GM19351 (cell line): ENCODE data around the gene DSTN.

Experiments used
- ATAC-seq: cut with Tn5 transposase; IDR thresholded peaks from one replicate; pipeline ENCODE4 v1.9.1; 2021; ENCODE audit warnings: mild to moderate bottlenecking, moderate library complexity; ENCODE audit not compliant: unreplicated experiment

The DSTN gene

GRCh38 chr20:17636523-17637412, 66.9 kb downstream of the DSTN start:
- ATAC-seq: no peak

- ATAC-seq: no peak
Measured at GRCh38 chr20:17637413-17637780, 67.5 kb downstream of the DSTN start.

GRCh38 chr20:17637985-17638640, 68.2 kb downstream of the DSTN start:
- no peak for ATAC-seq

GRCh38 chr20:17638835-17639407, 69.0 kb downstream of the DSTN start:
- no peak for ATAC-seq

- ATAC-seq: no peak
Measured at GRCh38 chr20:17640146-17640874, 70.4 kb downstream of the DSTN start.

GRCh38 chr20:17640875-17641378, 71.1 kb downstream of the DSTN start:
- no peak for ATAC-seq

GRCh38 chr20:17641520-17641964, 71.7 kb downstream of the DSTN start:
- ATAC-seq: no peak

- no peak for ATAC-seq
Measured at GRCh38 chr20:17641993-17642392, 72.1 kb downstream of the DSTN start.

GRCh38 chr20:17642404-17643269, 72.8 kb downstream of the DSTN start:
- ATAC-seq: no peak

GRCh38 chr20:17643531-17644188, 73.8 kb downstream of the DSTN start:
- ATAC-seq: no peak

GRCh38 chr20:17644451-17644850, 74.6 kb downstream of the DSTN start:
- ATAC-seq: no peak

GRCh38 chr20:17645010-17645409, 75.1 kb downstream of the DSTN start:
- ATAC-seq: no peak

- ATAC-seq: no peak
Measured at GRCh38 chr20:17645546-17646208, 75.8 kb downstream of the DSTN start.

- ATAC-seq: no peak
Measured at GRCh38 chr20:17646209-17646960, 76.5 kb downstream of the DSTN start.

- ATAC-seq: no peak
Measured at GRCh38 chr20:17646961-17647301, 77.1 kb downstream of the DSTN start.

- ATAC-seq: no peak
Measured at GRCh38 chr20:17647391-17648314, 77.8 kb downstream of the DSTN start.

- no peak for ATAC-seq
Measured at GRCh38 chr20:17648315-17648646, 78.4 kb downstream of the DSTN start.
